Activated CD8-positive, alpha-beta T cell treated with anti-CD3 and anti-CD28 coated beads for 36 hours (primary cell): ENCODE results near the gene FUT8. TPM values are rescaled to one million over a fixed set of nuclear protein-coding genes. Genes with fewer than 3 reads are reported as not detected.

Source experiments
- ATAC-seq: fragments of 200-7000 bp; cut with Tn5 transposase; one replicate; pipeline ENCODE4 v1.10.0; 2021; ENCODE audit warnings: mild to moderate bottlenecking, moderate library complexity
- CTCF ChIA-PET: fragments of 350-600 bp; sonication (Branson Sonifier 250); formaldehyde crosslinking; loops from one replicate; lab custom pipeline; 2021; ENCODE audit warnings: antibody characterized with exemption; lab: Charles Lee
- POLR2A ChIA-PET: fragments of 350-600 bp; sonication (Branson Sonifier 250); formaldehyde crosslinking; loops from one replicate; lab custom pipeline; 2021; ENCODE audit warnings: antibody characterized with exemption; lab: Charles Lee
- DNase-seq: peaks from one replicate; pipeline ENCODE4 v3.0.0-alpha.2; 2020
- H3K27ac Mint-ChIP-seq: one replicate; pipeline ENCODE4 v1.8.0; 2021; ENCODE audit warnings: mild to moderate bottlenecking, mixed read lengths
- H3K27me3 Mint-ChIP-seq: one replicate; pipeline ENCODE4 v1.8.0; 2021; ENCODE audit warnings: mixed read lengths
- H3K36me3 Mint-ChIP-seq: one replicate; pipeline ENCODE4 v1.8.0; 2021; ENCODE audit warnings: low read depth, mixed read lengths
- H3K4me1 Mint-ChIP-seq: one replicate; pipeline ENCODE4 v1.8.0; 2021; ENCODE audit warnings: low read depth, mixed read lengths
- H3K4me3 Mint-ChIP-seq: one replicate; pipeline ENCODE4 v1.8.0; 2021; ENCODE audit warnings: mild to moderate bottlenecking, moderate library complexity, mixed read lengths
- H3K9me3 Mint-ChIP-seq: one replicate; pipeline ENCODE4 v1.8.0; 2021; ENCODE audit warnings: mixed read lengths
- intact Hi-C: fragments of 100-400 bp; cut with micrococcal nuclease; formaldehyde crosslinking; loops from one replicate; pipeline ENCODE4 v1.10.0; 2022
- total RNA-seq, 2 experiments: library from RNA; stranded (reverse); gene quantifications; one replicate each; pipeline ENCODE4 v1.2.3, GENCODE V29; 2021
- TF ChIP-seq, protein P1 (sequence below): fragments of 200-600 bp; IDR thresholded peaks from one replicate; pipeline ENCODE4 v1.8.0; 2022; ENCODE audit warnings: antibody characterized with exemption, mild to moderate bottlenecking

FUT8 gene
- total RNA-seq, 2 experiments from 2014 or later = 55.7 to 61.0 TPM

DNA sequence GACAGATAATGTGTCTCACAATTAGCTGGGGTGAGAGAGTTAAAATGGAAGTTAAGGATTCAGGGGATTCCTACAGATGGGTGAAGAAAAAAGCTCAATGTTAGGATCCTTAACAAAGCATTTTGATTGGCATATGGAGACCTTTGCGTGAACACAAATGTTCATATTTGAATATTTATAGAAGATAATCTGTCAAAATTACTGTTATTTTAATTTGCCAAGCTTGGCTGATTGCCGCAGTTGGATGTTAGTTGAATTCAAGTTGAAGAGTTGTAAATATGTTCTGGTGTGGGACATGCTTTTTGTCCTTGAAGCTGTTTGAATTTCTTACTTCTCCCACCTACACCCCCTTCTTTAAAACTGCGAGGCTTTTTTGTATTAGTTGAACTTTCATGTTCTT lies 91.2 kb downstream of the FUT8 start:
- H3K36me3 Mint-ChIP-seq = peaks cover 22% of the 10 kb centered on the region
- no peak for DNase-seq
- intact Hi-C loops = no loop called here
- ATAC-seq = no peak
- peaks cover 44% of the 10 kb centered on the region for H3K4me1 Mint-ChIP-seq
- TF ChIP-seq, protein P1, sequence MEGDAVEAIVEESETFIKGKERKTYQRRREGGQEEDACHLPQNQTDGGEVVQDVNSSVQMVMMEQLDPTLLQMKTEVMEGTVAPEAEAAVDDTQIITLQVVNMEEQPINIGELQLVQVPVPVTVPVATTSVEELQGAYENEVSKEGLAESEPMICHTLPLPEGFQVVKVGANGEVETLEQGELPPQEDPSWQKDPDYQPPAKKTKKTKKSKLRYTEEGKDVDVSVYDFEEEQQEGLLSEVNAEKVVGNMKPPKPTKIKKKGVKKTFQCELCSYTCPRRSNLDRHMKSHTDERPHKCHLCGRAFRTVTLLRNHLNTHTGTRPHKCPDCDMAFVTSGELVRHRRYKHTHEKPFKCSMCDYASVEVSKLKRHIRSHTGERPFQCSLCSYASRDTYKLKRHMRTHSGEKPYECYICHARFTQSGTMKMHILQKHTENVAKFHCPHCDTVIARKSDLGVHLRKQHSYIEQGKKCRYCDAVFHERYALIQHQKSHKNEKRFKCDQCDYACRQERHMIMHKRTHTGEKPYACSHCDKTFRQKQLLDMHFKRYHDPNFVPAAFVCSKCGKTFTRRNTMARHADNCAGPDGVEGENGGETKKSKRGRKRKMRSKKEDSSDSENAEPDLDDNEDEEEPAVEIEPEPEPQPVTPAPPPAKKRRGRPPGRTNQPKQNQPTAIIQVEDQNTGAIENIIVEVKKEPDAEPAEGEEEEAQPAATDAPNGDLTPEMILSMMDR = no peak
- ChIA-PET POLR2A (no interaction called here), CTCF (interaction anchor here (1.2 to 1.9 kb wide), 3 partner anchors 14 to 39 kb away, joined by 3 to 6 read pairs (median 3); no protein-coding TSS in a partner anchor)
- no peaks in the 10 kb centered on the region for H3K27me3 Mint-ChIP-seq
- H3K4me3 Mint-ChIP-seq = no peak overlapping the region
- peaks cover 5% of the 10 kb centered on the region for H3K9me3 Mint-ChIP-seq
- H3K27ac Mint-ChIP-seq = no peak overlapping the region

DNA sequence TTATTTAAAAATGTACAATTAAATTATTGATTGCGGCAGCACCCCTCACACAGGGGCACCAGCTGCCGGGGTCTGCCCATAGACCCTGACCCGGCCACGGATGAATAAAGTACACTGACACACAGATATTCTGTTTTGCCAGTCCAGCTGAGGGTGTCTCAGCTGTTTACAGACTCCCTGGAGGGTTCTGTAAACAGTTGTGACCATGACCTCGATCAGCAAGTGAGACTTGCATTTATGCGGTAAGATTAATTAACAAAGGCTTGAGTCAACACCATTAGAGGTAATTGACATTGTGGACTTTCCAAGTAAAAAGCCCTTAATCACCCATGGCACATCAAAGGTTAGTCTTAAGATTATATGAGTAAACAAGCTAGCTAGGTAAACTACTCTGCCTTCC lies 94.3 kb downstream of the FUT8 start:
- CTCF ChIA-PET = interaction anchor here (1.0 kb wide), 1 partner anchor 93 kb away, joined by 4 read pairs; no protein-coding TSS in a partner anchor
- no peaks in the 10 kb centered on the region for H3K27me3 Mint-ChIP-seq
- no peak overlapping the region for H3K4me3 Mint-ChIP-seq
- POLR2A ChIA-PET = no interaction called here
- ATAC-seq = no peak
- intact Hi-C loops = no loop called here
- no peak for DNase-seq
- no peak overlapping the region for H3K27ac Mint-ChIP-seq
- peaks cover 30% of the 10 kb centered on the region for H3K36me3 Mint-ChIP-seq
- peaks cover 38% of the 10 kb centered on the region for H3K4me1 Mint-ChIP-seq
- H3K9me3 Mint-ChIP-seq = peaks cover 12% of the 10 kb centered on the region
- TF ChIP-seq, protein P1 = no peak

DNA sequence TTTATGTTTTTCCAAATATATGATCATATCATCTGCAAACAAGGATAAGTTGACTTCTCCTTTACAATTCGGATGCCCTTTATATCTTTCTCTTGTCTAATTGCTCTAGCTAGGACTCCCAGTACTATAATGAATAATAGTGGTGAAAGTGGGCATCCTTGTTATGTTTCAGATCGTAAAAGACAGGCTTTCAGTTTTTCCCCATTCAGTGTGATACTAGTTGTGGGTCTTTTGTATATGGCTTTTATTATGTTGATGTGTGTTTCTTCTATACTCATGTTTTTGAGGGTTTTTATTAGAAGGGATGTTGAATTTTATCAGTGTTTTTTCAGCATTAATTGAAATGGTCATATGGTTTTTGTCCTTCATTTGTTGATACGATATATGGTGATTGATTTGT lies 97.3 kb downstream of the FUT8 start:
- Mint-ChIP-seq H3K27me3 (no peaks in the 10 kb centered on the region), H3K4me3 (no peak overlapping the region), H3K9me3 (peaks cover 12% of the 10 kb centered on the region), H3K4me1 (peaks cover 34% of the 10 kb centered on the region), H3K36me3 (peaks cover 30% of the 10 kb centered on the region), H3K27ac (no peak overlapping the region)
- DNase-seq (no peak), ATAC-seq (no peak)
- intact Hi-C loops = no loop called here
- TF ChIP-seq, protein P1 = no peak
- ChIA-PET CTCF (no interaction called here), POLR2A (no interaction called here)

DNA sequence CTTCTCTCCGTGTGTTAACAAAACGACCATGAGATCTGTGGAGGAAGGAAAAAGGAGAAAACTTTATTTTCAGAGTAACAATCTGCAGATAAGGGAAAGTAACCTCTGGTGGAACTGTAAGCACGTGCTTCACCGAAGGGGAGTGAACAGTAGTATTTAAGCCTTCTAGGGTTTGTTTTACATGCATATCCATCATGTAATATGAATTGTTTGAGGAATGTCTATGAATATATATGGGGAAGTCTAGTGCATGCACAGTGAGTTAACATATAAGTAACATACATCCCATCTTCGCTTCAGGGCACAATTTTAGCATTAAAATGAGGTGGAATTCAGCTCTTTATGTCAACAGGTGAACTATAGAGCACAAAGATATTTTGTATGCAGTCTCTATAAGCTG lies 101.1 kb downstream of the FUT8 start:
- ATAC-seq (no peak), DNase-seq (no peak)
- TF ChIP-seq, protein P1 = no peak
- Mint-ChIP-seq H3K4me3 (no peak overlapping the region), H3K27ac (no peak overlapping the region), H3K27me3 (no peaks in the 10 kb centered on the region), H3K36me3 (peaks cover 15% of the 10 kb centered on the region), H3K9me3 (peaks cover 8% of the 10 kb centered on the region), H3K4me1 (peaks cover 66% of the 10 kb centered on the region)
- POLR2A ChIA-PET = no interaction called here
- intact Hi-C loops = no loop called here
- CTCF ChIA-PET = no interaction called here

DNA sequence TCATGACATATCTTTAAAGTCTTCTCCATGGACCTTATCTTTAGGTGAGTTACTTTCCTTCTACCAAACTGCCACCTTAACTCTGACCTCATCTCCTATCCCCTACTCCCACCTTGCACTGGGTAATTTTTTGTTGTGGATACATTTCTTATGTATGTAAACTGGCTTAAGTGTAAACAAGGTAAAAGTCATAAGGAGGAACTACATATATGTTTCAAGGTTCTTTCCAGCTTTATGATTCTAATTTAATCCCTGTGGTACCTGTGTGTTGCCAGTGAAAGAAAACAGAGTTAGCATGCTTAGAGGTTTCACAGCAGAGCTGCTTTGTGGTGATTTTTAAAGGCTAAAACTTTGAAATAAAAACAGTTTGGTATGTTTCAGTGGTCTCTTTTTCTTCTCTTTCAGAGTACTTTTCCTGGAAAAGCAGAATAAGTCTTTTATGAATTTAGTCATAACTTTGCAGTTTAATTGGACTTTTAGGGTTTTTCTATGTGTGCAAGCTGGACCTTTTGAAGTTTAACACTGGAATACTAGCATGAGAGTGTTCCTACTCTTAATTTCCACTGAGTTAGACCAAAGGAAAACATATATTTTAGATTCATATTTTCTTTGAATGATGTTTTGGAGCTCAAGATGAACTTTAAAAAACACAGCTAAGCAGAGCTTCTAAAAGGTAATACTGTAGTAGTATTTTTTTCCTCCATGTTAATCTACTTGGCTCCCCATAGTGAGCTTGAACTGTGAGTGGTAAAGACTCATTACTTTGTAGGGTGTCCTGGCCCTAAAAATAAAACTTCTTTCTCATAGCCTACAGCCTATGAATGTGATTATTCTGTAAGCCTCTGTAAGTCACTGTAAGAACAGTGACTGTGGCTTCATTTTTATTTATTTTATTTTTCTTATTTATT lies 105.4 kb downstream of the FUT8 start:
- Mint-ChIP-seq H3K4me1 (peaks cover 59% of the 10 kb centered on the region), H3K4me3 (no peak overlapping the region)

More for the DNA sequence above, 105.4 kb downstream of the FUT8 start:
- Mint-ChIP-seq H3K36me3 (peaks cover 15% of the 10 kb centered on the region), H3K9me3 (peaks cover 6% of the 10 kb centered on the region), H3K27ac (peak overlapping the region; percentile 85), H3K27me3 (no peaks in the 10 kb centered on the region)
- TF ChIP-seq, protein P1 = no peak
- DNase-seq (no peak), ATAC-seq (peak; percentile 81)
- POLR2A ChIA-PET = no interaction called here
- CTCF ChIA-PET = interaction anchor here (1.0 to 1.7 kb wide), 4 partner anchors 22 to 307 kb away, joined by 3 to 8 read pairs (median 4); no protein-coding TSS in a partner anchor
- intact Hi-C loops = no loop called here
